Activated naive CD8-positive, alpha-beta T cell (primary cell): ENCODE data around the gene SIPA1L3.

Experiments used
- H3K27ac Mint-ChIP-seq: one replicate; pipeline ENCODE4 v1.8.0; 2021; ENCODE audit warnings: mixed read lengths
- H3K27me3 Mint-ChIP-seq: one replicate; pipeline ENCODE4 v1.8.0; 2021; ENCODE audit warnings: mixed read lengths
- H3K36me3 Mint-ChIP-seq: one replicate; pipeline ENCODE4 v1.8.0; 2021; ENCODE audit warnings: mixed read lengths
- H3K4me1 Mint-ChIP-seq: one replicate; pipeline ENCODE4 v1.8.0; 2021; ENCODE audit warnings: low read depth, mixed read lengths
- H3K4me3 Mint-ChIP-seq: one replicate; pipeline ENCODE4 v1.8.0; 2021; ENCODE audit warnings: mild to moderate bottlenecking, mixed read lengths
- H3K9me3 Mint-ChIP-seq: one replicate; pipeline ENCODE4 v1.8.0; 2021; ENCODE audit warnings: low read depth, mixed read lengths

SIPA1L3 gene

GRCh38 chr19:38234615-38235014 is 327.6 kb downstream of the SIPA1L3 start:
- Mint-ChIP-seq H3K4me1 (no peaks in the 10 kb centered on the region), H3K27me3 (peaks cover 12% of the 10 kb centered on the region), H3K27ac (no peak overlapping the region), H3K9me3 (no peaks in the 10 kb centered on the region), H3K36me3 (no peaks in the 10 kb centered on the region), H3K4me3 (no peak overlapping the region)

GRCh38 chr19:38239816-38240215 is 332.8 kb downstream of the SIPA1L3 start:
- Mint-ChIP-seq H3K36me3 (no peaks in the 10 kb centered on the region), H3K9me3 (no peaks in the 10 kb centered on the region), H3K27ac (no peak overlapping the region), H3K4me1 (peaks cover 4% of the 10 kb centered on the region), H3K27me3 (peaks cover 2% of the 10 kb centered on the region), H3K4me3 (no peak overlapping the region)

DNA sequence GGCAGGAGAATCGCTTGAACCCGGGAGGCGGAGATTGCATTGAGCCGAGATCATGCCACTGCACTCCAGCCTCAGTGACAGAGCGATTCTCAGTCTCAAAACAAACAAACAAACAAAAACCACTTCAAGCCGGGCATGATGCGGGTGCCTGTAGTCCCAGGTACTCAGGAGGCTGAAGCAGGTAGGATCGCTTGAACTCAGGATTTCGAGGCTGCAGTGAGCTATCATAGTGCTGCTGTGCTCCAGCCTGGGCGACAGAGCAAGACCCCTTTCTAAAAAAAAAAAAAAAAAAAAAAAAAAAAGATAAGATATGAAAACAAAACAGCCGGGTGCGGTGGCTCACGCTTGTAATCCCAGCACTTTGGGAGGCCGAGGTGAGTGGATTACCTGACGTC is 336.3 kb downstream of the SIPA1L3 start:
- no peaks in the 10 kb centered on the region for H3K9me3 Mint-ChIP-seq
- H3K27ac Mint-ChIP-seq, result no peak overlapping the region
- peak overlapping the region; percentile 66 for H3K4me3 Mint-ChIP-seq
- H3K4me1 Mint-ChIP-seq, result peaks cover 4% of the 10 kb centered on the region
- no peaks in the 10 kb centered on the region for H3K36me3 Mint-ChIP-seq
- peaks cover 3% of the 10 kb centered on the region for H3K27me3 Mint-ChIP-seq

DNA sequence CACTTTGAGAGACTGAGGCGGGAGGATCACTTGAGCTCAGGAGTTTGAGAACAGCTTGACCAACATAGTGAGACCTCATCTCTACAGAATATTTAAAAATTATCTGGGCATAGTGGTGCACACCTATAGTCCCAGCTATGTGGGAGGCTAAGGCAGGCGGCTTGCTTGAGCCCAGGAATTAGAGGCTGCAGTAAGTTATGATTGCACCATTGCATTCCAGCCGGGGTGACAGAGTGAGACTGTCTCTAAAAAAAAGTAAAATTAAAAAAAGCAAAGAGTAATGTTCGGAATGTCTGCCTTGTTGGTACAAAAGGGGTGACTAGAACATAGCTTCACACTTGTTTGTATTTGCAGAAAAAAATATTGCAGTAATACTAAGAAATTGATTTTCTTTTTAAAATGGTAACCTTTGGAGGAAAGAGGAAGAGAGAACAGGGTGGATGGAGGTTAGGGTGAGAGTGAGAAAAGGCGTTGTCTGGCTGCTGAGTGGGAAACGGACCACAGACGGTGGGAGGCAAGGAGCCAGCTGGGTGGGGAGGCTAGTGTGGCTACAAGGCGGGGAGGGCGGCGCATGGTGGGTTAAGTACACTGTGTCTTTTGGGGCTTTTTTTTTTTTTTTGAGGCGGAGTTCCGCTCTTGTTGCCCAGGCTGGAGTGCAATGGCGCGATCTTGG is 339.0 kb downstream of the SIPA1L3 start:
- Mint-ChIP-seq H3K27ac (no peak overlapping the region), H3K27me3 (peaks cover 3% of the 10 kb centered on the region), H3K4me3 (no peak overlapping the region), H3K9me3 (no peaks in the 10 kb centered on the region), H3K4me1 (peaks cover 4% of the 10 kb centered on the region), H3K36me3 (no peaks in the 10 kb centered on the region)

GRCh38 chr19:38247126-38247525 is 340.1 kb downstream of the SIPA1L3 start:
- H3K4me1 Mint-ChIP-seq, result peaks cover 4% of the 10 kb centered on the region
- H3K4me3 Mint-ChIP-seq, result no peak overlapping the region
- H3K27me3 Mint-ChIP-seq, result peaks cover 3% of the 10 kb centered on the region
- H3K27ac Mint-ChIP-seq, result no peak overlapping the region
- no peaks in the 10 kb centered on the region for H3K9me3 Mint-ChIP-seq
- H3K36me3 Mint-ChIP-seq, result no peaks in the 10 kb centered on the region

DNA sequence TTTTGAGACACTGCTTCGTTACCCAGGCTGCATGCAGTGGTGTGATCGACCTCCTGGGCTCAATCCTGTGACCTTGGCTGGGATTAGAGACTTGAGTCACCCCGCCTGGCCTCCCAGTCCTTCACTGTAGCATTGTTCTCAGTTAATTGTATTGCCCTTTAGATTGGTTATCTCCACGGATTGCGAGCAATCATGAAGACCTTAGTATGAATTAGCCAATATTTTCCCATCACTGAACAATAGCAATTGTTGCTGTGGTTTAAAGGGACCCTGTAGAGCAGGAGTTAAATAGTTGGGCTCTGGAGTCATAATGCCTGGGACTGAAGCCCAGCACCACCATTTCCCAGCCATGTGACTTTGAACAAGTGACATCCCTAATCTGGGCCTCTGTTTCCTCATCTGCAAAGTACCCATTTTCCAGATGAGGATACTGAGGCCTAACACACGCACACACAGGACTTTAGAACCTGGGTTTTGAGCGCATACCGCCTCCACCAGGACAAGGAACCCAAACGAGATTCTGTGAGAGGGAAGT is 340.8 kb downstream of the SIPA1L3 start:
- Mint-ChIP-seq H3K27me3 (peaks cover 5% of the 10 kb centered on the region), H3K36me3 (no peaks in the 10 kb centered on the region), H3K27ac (no peak overlapping the region), H3K9me3 (no peaks in the 10 kb centered on the region), H3K4me3 (no peak overlapping the region), H3K4me1 (peaks cover 4% of the 10 kb centered on the region)

GRCh38 chr19:38248421-38248820 is 341.4 kb downstream of the SIPA1L3 start:
- Mint-ChIP-seq H3K27me3 (peaks cover 5% of the 10 kb centered on the region), H3K36me3 (no peaks in the 10 kb centered on the region), H3K4me1 (peaks cover 4% of the 10 kb centered on the region), H3K9me3 (no peaks in the 10 kb centered on the region), H3K27ac (no peak overlapping the region), H3K4me3 (no peak overlapping the region)

DNA sequence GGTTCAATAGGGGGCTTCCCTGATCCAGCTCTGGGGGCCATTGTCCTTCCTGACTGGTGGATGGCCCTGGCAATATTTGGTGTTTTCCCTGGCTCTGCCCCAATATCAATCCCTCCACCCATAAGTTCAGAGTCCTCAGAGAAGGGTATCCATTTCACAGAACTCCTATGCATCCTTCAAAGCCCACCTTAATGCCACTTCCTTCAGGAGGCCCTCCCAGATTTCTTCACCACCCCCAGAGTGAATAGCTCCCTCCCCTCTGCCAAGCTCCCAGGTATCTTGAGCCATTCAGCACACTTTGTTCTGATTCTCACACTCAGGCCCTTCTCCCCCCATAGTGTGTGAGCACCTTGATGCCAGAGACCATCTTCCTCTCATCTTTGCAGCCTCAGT is 343.4 kb downstream of the SIPA1L3 start:
- Mint-ChIP-seq H3K4me1 (no peaks in the 10 kb centered on the region), H3K27ac (no peak overlapping the region), H3K27me3 (peaks cover 6% of the 10 kb centered on the region), H3K9me3 (no peaks in the 10 kb centered on the region), H3K36me3 (no peaks in the 10 kb centered on the region), H3K4me3 (no peak overlapping the region)

DNA sequence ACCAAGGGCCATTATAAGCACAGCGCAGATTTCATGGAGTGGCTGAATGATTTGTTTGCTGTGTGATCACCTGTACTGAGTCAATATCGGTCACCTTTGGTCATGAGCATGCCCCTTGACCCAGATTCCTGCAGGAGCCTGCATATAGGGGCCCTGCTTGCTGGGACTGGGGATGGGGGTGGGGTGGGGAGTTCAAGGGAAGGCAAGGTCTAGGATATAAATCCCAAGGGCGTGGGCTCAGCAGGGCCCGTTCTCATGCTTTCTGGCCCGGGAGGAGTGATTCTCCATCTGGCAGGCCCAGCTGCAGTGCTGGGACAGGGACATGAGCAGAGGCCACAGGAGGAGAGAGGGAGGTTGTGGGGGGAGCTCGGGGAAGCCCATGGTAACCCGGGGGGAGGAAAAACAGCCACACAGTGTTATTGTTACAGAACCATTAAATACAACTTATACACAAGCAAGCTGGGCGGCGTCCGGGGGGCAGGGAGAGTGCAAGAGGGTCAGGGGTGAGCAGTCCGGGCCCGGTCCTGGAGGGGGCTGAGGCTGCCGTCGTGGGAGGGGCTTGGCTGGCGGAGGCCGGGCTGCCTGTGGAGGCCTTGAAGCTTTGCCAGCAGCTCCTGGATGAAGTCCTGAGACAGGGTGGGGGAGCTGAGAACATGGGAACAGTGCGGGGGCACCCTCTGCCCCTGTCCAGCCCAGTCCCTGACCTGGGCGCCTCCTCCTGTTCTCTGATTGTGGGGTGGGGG is 344.0 kb downstream of the SIPA1L3 start:
- H3K36me3 Mint-ChIP-seq, result no peaks in the 10 kb centered on the region
- peaks cover 6% of the 10 kb centered on the region for H3K27me3 Mint-ChIP-seq
- H3K4me1 Mint-ChIP-seq, result no peaks in the 10 kb centered on the region
- no peaks in the 10 kb centered on the region for H3K9me3 Mint-ChIP-seq
- no peak overlapping the region for H3K27ac Mint-ChIP-seq
- no peak overlapping the region for H3K4me3 Mint-ChIP-seq

DNA sequence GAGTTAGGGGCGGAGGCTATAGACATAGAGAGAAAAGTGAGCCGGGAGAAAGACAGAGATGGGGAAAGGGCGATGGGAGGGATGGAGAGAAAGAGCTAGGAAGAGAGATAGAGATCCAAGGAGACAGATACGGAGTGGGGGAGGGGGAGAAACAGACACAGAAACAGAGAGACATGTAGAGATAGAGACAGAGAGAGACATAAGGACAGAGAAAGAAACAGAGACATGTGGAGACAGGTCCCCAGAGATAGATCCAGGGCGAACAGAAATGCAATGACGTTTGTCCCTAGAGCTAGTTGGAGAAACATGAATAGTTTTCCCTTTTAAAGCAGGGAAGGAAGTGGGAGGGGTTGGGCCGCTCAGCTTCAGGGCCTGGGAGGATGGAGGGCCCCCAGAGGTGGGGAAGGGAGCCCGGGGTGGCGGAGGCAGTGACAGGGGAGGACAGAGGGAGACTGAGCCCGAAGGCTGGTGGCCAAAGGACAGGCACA is 344.6 kb downstream of the SIPA1L3 start:
- Mint-ChIP-seq H3K27me3 (peaks cover 6% of the 10 kb centered on the region), H3K4me3 (no peak overlapping the region), H3K36me3 (no peaks in the 10 kb centered on the region), H3K4me1 (peaks cover under 1% of the 10 kb centered on the region), H3K9me3 (no peaks in the 10 kb centered on the region), H3K27ac (no peak overlapping the region)

DNA sequence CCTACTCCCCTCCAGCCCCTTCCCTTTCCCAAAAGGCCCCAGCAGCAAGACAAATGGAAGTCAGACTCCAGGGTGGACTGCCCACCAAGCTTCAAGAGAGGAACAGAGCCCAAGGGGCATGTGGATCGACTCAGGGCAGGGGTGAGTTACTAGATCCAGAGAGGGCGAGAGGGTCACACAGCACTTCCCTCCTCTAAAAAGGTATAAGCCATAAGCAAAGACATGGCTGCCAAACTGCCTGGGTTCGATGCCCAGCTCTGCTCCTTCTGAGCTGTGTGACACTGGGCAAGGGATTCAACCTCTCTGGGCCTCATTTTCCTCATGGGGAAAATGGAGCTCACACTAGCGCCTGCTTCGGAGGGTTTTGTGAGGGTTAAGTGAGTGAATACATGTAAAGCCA is 345.4 kb downstream of the SIPA1L3 start:
- Mint-ChIP-seq H3K4me1 (peaks cover 1% of the 10 kb centered on the region), H3K36me3 (no peaks in the 10 kb centered on the region), H3K27ac (no peak overlapping the region), H3K9me3 (no peaks in the 10 kb centered on the region), H3K27me3 (peaks cover 11% of the 10 kb centered on the region), H3K4me3 (no peak overlapping the region)

GRCh38 chr19:38252941-38253691 is 346.1 kb downstream of the SIPA1L3 start:
- Mint-ChIP-seq H3K27me3 (peaks cover 13% of the 10 kb centered on the region), H3K9me3 (no peaks in the 10 kb centered on the region), H3K27ac (no peak overlapping the region), H3K36me3 (no peaks in the 10 kb centered on the region), H3K4me3 (no peak overlapping the region), H3K4me1 (peaks cover 1% of the 10 kb centered on the region)

DNA sequence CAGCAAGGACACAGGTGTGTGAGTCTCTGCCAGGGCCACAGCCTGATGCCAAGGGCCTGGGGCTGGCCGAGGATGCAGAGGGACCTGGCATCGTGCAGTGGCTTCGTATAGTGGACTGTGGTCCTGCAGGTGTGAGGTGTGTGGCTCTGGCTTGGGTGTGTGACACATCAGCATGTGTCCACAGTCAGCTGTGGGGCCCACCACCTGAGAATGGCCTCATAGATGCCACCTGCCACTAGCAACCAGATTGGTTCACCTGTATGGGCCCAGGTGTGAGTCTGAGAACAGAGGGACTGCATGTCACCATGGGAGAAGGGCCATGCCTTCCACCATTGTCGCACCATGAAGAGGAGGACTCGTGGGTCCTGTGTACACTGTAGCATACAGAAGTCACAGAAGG is 346.8 kb downstream of the SIPA1L3 start:
- Mint-ChIP-seq H3K4me3 (no peak overlapping the region), H3K27me3 (peaks cover 13% of the 10 kb centered on the region), H3K4me1 (peaks cover 1% of the 10 kb centered on the region), H3K9me3 (no peaks in the 10 kb centered on the region), H3K36me3 (no peaks in the 10 kb centered on the region), H3K27ac (no peak overlapping the region)

DNA sequence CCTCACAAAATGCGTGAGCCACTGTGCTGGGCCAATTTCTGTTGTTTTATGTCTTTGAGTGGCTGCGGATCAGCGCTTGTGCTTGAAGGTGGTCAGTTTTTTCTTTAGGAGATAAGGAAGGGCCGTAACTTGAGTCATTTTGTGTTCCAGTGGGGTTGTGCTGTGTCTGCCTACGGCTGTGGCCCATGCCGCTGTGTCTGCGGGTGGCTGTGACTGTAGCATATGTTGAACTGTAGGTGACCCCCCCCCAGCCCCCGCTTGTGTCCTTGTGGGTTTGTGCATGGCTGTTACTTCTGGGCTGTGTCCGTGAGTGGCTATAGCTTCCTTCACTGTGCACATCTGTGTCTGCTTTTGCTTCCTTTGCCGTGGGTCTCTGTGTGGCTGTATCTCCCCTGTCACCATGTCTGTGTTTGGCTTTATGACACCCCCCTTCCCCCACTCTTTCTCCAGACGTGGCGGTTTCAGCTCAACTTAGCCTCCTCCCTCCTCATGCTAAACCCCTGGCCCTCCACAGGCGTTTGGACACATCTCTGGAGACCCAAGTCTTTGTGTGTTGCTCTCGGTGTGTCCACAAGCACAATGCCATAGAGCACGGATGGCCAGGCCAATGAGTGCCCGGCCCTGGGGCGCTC is 348.5 kb downstream of the SIPA1L3 start:
- no peak overlapping the region for H3K27ac Mint-ChIP-seq
- no peaks in the 10 kb centered on the region for H3K36me3 Mint-ChIP-seq
- peaks cover 16% of the 10 kb centered on the region for H3K27me3 Mint-ChIP-seq
- no peak overlapping the region for H3K4me3 Mint-ChIP-seq
- H3K4me1 Mint-ChIP-seq, result peaks cover 1% of the 10 kb centered on the region
- no peaks in the 10 kb centered on the region for H3K9me3 Mint-ChIP-seq
